Adipose tissue (tissue), 3 donors: ENCODE data around the gene RRBP1. TPM values are rescaled to one million over a fixed set of nuclear protein-coding genes. Genes with fewer than 3 reads are reported as not detected.
"Not testable (repeated sequence)": the region's sequence is repeated elsewhere in the genome, so short reads cannot be mapped to it uniquely, and the experiment has no call there.

ENCODE experiments used
- H3K27ac ChIP-seq: one replicate; pipeline ENCODE4 v1.5.1; 2013; ENCODE audit warnings: low read depth, low read length
- WGBS, 3 donors: extraction: QIAGEN DNeasy Blood & Tissue Kit; methylation state at CpG; one replicate each; pipeline ENCODE4 v1.1.7; 2013; 5-methylcytosine and 5-hydroxymethylcytosine counted together
- polyA plus RNA-seq, 3 donors: library from polyadenylated mRNA; stranded (reverse); fragments of 200-250 nt; gene quantifications; one replicate each; pipeline ENCODE4 v1.2.3, GENCODE V29; 2013
- donor health status: healthy with polysubstance abuse.
- donor health status: Bipolar disorder and iron deficiency.
- donor health status: healthy.

The RRBP1 gene
- polyA plus RNA-seq, 3 donors: 50.9 to 227 (median 80.2) TPM

DNA sequence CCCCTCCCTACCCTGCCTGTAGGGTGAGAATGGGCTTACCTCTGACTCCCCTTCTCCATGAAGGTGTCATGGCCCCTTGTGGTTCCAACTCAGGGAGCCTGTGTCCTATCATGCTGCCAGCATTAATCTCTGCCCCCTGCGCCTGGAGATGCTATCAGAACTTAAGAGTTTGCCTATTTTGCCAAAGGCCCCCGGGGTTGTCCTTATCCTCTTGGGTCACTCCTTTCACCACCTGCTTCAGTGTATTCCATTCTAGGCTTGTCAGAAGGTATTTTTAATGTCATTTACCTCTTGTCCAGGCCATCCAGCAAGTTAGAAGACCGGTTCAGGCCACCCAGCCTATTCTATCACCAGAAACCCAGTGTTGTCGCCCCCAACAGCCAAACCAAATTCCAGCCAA lies 10.5 kb downstream of the RRBP1 start:
- H3K27ac ChIP-seq: no peak overlapping the region
- 38 to 82% (median 73%) methylated on average over 4 of the region's 4 CpGs for WGBS, 3 donors

DNA sequence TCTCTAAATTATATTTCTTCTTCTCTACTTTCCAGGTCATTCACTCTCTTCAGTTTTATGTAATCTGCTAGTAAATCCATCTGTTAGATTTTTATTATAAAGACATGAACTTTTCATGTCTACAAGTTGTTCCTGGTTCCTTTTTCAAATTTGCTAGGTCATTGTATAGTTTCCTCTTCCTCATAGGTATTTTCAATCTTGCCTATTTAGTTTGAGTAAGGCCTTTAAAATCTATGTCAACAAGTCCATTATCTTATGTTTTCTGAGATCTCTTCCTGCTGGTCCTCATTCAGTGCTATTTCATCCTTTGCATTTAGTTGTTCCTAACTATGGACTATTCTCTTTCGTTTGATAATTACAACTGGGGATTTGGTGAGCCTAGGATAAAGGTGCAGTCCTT lies 11.0 kb downstream of the RRBP1 start:
- WGBS, 3 donors: 53 to 88% (median 83%) methylated on average over 1 of the region's 1 CpG
- H3K27ac ChIP-seq: no peak overlapping the region

DNA sequence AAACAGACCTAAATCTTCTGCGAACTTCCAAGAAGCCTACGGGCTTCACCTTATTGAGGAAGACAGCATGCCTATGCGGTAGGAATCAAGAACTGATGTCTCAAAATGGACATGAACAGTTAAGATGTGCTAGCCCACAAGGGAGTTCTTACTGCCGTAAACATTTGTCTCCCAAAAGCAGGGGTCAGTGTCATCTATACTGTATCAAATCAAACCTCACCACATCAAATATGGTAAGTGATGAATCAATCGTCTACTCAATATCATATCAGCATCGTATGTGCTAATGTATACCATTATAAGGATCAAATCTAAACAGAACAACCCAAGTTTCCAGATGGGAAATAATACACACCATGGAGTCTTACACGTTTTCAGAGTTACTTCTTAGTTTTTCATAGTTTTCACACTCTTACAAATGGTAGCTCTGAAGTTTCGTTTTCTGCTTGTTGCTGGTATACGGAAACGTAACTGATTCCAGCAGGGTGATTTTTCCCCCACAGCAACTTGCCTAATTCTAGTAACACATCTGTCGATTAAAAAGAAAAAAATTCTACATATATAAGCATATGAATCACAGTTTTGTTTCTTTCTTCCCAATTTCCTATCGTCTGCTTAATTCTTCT lies 12.6 kb downstream of the RRBP1 start:
- H3K27ac ChIP-seq: no peak overlapping the region
- WGBS, 3 donors: 44 to 89% (median 88%) methylated on average over 12 of the region's 12 CpGs

DNA sequence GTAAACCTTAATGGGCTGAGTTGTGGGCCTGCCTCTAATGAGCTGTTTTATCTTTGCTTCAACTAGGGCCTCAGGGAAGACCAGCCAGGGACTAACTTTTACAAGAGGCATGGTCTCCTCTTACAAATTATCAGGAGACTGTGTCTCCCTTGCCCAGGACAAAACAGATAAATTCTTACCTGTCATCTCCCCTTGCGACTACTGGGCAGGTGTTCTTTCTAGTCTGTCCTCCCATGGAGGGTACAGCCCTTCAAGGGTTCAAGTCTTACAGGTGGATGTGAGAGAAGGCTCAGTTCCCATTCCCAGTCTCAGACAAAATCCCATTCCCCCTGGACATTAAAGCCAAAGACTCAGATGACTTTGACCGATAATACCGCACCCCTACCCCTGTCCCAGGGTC lies 13.6 kb downstream of the RRBP1 start:
- WGBS, 3 donors: 49 to 98% (median 96%) methylated on average over 3 of the region's 3 CpGs
- H3K27ac ChIP-seq: no peak overlapping the region

- 49 to 91% (median 87%) methylated on average over 3 of the region's 3 CpGs for WGBS, 3 donors
- H3K27ac ChIP-seq: no peak overlapping the region
These were observed 14.6 kb downstream of the RRBP1 start for GRCh38 chr20:17667445-17667844.

DNA sequence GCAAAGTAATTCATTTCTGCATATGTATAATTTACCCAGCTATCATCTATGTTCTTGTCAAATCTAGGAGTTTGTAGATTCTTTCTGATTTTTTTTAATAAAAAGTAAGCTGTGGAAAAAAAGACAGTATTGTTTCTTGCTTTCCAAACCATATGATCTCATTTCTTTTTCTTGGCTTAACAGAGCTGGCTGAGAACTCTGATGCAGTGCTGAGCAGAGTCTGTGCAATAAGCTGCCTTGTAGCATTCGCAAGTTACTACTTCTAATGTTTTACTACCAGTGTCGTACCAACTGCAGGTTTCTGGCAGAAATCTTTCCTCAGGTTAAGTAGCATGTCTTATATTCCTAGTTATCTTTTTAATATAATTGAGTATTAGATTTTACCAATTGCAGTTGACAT lies 15.6 kb downstream of the RRBP1 start:
- WGBS, 3 donors: 50 to 62% (median 58%) methylated on average over 2 of the region's 2 CpGs
- no peak overlapping the region for H3K27ac ChIP-seq

DNA sequence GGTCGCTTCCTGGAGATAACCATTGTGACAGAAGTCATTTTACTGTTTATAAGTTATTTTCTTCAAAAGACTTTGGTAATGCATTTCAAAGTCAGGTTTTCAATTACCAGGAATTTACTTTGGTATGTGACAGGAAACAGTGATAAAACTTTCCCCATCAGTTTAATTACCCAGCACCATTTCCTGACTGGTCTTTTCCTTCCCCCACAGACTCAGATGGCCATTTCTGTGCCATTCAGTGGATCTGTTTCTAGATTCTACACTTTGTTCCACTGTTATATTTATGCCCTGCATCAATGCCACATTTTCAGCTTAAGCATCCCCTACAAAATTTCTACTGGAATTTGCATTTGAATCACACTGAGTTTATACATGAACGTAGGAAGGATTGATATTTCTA lies 16.3 kb downstream of the RRBP1 start:
- no peak overlapping the region for H3K27ac ChIP-seq

GRCh38 chr20:17664025-17664633 lies 17.9 kb downstream of the RRBP1 start:
- H3K27ac ChIP-seq: no peak overlapping the region
- WGBS, 3 donors: 48 to 75% (median 71%) methylated on average over 11 of the region's 11 CpGs

More for the DNA sequence above, 16.3 kb downstream of the RRBP1 start:
- 32 to 70% (median 62%) methylated on average over 2 of the region's 2 CpGs for WGBS, 3 donors

DNA sequence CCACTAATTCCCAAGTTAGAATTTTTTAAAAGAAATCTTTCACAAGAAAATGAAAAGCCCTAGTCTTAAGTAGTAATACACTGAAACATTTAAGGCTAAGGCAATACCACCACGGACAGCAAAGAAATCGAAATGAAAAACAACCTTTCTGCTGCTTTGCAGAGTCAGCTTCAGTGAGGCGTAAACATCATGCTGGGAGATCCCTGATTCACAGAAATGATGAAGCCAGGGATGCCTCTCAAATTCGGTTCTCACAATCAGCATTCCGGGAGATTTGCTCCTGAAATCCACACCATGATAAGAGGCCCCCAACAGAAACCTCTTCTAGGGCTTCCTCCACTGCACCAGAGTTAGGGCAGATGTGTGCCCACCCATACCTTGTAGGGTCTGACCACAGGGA lies 18.6 kb downstream of the RRBP1 start:
- WGBS, 3 donors: 39 to 72% (median 58%) methylated on average over 5 of the region's 5 CpGs
- no peak overlapping the region for H3K27ac ChIP-seq

GRCh38 chr20:17663040-17663399 lies 19.0 kb downstream of the RRBP1 start:
- no peak overlapping the region for H3K27ac ChIP-seq
- 45 to 88% (median 77%) methylated on average over 13 of the region's 13 CpGs for WGBS, 3 donors

DNA sequence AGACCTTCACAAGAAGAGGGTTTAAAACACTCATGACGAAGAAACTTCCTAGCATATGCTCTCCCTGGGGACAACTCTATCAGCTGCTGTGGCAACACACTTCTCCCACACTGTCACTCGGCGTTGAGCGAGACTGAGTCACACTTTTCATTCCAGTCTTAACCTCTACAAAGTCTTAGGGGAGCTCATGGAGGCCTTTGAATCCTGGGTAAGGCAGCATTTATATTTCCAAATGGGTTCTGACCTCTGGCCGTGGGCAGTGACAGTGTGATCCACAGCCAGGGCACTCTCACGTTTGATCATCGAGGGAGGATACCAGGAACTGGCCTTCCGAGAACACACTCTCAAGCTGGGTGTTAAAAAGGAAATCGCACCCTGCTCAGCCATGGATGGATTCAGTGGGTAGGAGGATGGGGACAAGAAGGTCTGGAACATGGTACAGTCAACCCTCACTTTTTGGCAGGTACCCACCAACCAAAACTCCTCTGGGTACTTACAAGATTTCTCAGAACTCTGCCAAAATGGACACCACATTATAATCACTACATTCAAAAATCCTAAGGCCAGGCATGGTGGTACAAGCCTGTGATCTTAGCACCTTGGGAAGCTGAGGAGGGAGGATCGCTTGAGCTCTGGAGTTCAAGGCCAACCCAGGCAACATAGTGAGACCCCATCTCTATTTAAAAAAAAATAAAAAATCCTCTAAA lies 19.6 kb downstream of the RRBP1 start:
- no peak overlapping the region for H3K27ac ChIP-seq
- WGBS, 3 donors: 37 to 65% (median 54%) methylated on average over 10 of the region's 10 CpGs

- WGBS, 3 donors: 29 to 77% (median 76%) methylated on average over 5 of the region's 5 CpGs
- H3K27ac ChIP-seq: peak overlapping the region; percentile 53
These were observed 20.8 kb downstream of the RRBP1 start for GRCh38 chr20:17661121-17661744.

DNA sequence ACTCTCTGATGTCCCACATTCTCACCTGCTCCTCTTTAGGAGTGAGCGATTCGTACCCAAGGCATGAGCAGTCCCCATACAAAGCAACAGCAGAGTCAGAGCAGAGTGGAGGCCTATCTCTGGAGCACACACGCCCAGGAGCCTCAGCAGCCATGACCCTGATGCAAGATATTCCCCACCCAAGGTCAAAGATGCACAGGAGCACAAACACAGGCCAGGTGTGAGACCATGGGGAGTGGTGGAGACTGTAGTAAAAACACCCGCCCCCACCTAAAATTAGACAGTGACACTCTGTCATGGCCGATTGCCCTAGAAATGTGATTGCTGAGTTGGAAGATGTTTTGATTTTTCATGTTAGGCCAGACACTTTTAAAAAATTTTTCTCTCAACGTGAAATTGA lies 21.4 kb downstream of the RRBP1 start:
- 37 to 84% (median 80%) methylated on average over 6 of the region's 6 CpGs for WGBS, 3 donors
- no peak overlapping the region for H3K27ac ChIP-seq

DNA sequence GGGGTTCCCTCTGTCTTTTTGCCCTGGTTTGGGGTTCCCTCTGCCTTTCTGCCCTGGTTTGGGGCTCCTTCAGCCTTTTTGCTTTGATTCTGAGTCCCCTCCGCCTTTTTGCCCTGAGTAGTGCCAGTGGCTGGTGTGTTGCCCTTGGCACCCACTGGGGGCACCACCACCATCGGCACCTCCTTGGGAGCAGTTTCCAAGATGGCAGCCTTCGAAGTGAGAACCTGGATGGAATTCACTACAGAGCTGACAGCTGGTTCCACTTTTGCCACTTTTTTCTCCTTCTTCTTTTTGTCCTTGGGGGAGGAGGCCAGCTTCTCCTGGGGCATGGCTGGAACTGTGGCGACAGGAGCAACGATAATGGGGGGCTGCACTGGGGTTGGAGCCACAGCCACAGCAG lies 22.2 kb downstream of the RRBP1 start:
- no peak overlapping the region for H3K27ac ChIP-seq
- WGBS, 3 donors: 71 to 100% (median 96%) methylated on average over 5 of the region's 5 CpGs

DNA sequence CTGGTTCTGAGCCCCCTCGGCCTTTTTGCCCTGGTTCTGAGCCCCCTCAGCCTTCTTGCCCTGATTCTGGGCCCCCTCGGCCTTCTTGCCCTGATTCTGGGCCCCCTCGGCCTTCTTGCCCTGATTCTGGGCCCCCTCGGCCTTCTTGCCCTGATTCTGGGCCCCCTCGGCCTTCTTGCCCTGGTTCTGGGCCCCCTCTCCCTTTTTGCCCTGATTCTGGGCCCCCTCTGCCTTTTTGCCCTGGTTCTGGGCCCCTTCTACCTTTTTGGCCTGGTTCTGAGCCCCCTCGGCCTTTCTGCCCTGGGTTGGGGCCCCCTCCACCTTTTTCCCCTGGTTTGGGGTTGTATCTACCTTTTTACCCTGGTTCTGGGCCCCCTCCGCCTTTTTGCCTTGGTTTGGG lies 22.7 kb downstream of the RRBP1 start:
- H3K27ac ChIP-seq: not testable (repeated sequence)
- WGBS, 3 donors: 84 to 99% (median 97%) methylated on average over 5 to 7 of the region's 7 CpGs

GRCh38 chr20:17658648-17658993 lies 23.4 kb downstream of the RRBP1 start:
- WGBS, 3 donors: 64 to 98% (median 98%) methylated on average over 2 of the region's 2 CpGs

GRCh38 chr20:17657898-17658647 lies 24.0 kb downstream of the RRBP1 start:
- H3K27ac ChIP-seq: no peak overlapping the region

More at GRCh38 chr20:17658648-17658993, 23.4 kb downstream of the RRBP1 start:
- no peak overlapping the region for H3K27ac ChIP-seq

DNA sequence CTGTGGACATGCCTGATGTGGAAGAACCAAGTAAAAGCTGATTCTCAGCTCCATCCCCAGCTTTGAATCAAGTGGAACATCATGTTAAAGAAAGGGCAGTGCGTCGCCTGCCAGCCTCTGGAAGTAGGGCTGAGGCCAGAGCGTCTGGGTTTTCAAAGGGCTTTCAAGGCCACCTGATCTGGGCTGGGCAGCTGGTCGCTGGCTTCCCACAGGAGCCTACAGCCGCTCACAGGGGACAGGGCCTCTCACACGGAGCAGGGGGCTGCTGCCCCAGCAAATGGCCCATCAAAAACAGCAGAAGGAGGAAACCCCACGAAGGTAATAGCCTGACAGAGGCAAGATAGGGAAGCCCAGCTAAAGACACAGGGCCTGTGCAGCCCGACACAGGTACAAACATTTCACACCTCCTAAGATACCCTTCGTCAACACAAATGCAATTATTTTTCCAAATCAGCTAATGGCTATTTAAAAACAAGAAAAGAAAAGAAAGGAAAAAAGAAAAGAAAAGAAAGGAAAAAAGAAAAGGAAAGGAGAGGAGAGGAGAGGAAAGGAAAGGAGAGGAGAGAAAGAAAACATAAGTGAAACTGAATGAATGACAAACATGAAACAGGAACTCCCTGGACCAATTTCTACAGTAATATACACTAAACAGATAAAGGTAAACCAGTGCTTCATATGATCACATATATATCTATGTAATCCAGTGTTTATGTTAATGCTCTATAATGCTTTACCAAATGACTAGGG lies 24.8 kb downstream of the RRBP1 start:
- H3K27ac ChIP-seq: no peak overlapping the region
- WGBS, 3 donors: 36 to 81% (median 79%) methylated on average over 9 of the region's 9 CpGs

More at GRCh38 chr20:17657898-17658647, 24.0 kb downstream of the RRBP1 start:
- 56 to 96% (median 93%) methylated on average over 9 of the region's 9 CpGs for WGBS, 3 donors
